AG04450 (cell line): ENCODE measurements around the gene STXBP5. TPM values are rescaled to one million over a fixed set of nuclear protein-coding genes. Genes with fewer than 3 reads are reported as not detected.

Experiments
- CTCF ChIA-PET: fragments of 300-600, 350-600 bp; formaldehyde crosslinking; extraction: SDS; loops from one replicate; lab custom pipeline; 2022; ENCODE audit warnings: antibody characterized with exemption, inconsistent platforms; lab: Charles Lee
- POLR2A ChIA-PET: fragments of 350-600 bp; formaldehyde crosslinking; extraction: SDS; loops from one replicate; lab custom pipeline; 2021; ENCODE audit warnings: antibody characterized with exemption, inconsistent platforms; lab: Yijun Ruan, JAX
- DNase-seq: peaks from one replicate; pipeline ENCODE4 v3.0.0-alpha.2; 2011; ENCODE audit warnings: low read depth, low spot score
- H3K27ac ChIP-seq: one replicate; pipeline ENCODE4 v1.5.1; 2012; ENCODE audit warnings: low read depth, low read length, control low read depth
- H3K27me3 ChIP-seq: one replicate; pipeline ENCODE4 v1.6.0; 2012; ENCODE audit warnings: low read length; ENCODE audit not compliant: control insufficient read depth, insufficient read depth
- H3K4me3 ChIP-seq: 2 replicates; pipeline ENCODE4 v1.5.1; 2011; ENCODE audit warnings: mild to moderate bottlenecking, low read depth, low read length, control low read depth
- H3K9me3 ChIP-seq: 2 replicates; pipeline ENCODE4 v1.5.1; 2012; ENCODE audit warnings: low read length; ENCODE audit not compliant: control insufficient read depth, insufficient read depth
- polyA plus RNA-seq: library from polyadenylated mRNA; depleted of rRNA; stranded (reverse); fragments of >200 nt; gene quantifications from 2 replicates; pipeline ENCODE4 v1.2.3, GENCODE V29; 2011
- TF ChIP-seq, protein P1 (sequence below): IDR thresholded peaks from 2 replicates; pipeline ENCODE4 v1.5.1; 2011; ENCODE audit warnings: low read depth, low read length, control low read depth, inconsistent platforms

STXBP5 gene
- polyA plus RNA-seq, 1 experiment, result 40.0 TPM

DNA sequence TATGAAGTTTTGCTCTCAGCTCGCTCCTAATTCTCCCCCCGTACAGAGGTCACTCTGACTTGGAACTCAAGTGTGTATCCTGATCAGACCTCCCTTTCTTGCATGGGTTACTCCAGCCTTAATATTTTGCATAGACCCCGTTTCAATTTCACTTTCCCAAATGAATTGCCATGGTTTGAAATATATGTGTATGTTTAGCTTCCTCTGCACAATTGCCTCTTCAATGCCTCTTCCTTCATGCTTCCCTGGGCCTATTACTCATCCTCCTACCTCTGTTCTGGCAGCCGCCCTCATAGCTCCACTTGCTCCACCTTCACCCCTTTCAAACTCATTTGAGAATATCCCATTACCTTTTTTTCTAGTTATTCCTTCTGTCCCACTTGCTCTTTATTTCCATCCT lies 214.3 kb downstream of the STXBP5 start:
- CTCF ChIA-PET, result no interaction called here
- Histone ChIP-seq H3K4me3 (no peak overlapping the region), H3K9me3 (peaks cover 5% of the 10 kb centered on the region; the same call in 1 of the 2 replicates), H3K27me3 (no peaks in the 10 kb centered on the region), H3K27ac (no peak overlapping the region)
- DNase-seq, result no peak
- POLR2A ChIA-PET, result no interaction called here
- TF ChIP-seq, protein P1, sequence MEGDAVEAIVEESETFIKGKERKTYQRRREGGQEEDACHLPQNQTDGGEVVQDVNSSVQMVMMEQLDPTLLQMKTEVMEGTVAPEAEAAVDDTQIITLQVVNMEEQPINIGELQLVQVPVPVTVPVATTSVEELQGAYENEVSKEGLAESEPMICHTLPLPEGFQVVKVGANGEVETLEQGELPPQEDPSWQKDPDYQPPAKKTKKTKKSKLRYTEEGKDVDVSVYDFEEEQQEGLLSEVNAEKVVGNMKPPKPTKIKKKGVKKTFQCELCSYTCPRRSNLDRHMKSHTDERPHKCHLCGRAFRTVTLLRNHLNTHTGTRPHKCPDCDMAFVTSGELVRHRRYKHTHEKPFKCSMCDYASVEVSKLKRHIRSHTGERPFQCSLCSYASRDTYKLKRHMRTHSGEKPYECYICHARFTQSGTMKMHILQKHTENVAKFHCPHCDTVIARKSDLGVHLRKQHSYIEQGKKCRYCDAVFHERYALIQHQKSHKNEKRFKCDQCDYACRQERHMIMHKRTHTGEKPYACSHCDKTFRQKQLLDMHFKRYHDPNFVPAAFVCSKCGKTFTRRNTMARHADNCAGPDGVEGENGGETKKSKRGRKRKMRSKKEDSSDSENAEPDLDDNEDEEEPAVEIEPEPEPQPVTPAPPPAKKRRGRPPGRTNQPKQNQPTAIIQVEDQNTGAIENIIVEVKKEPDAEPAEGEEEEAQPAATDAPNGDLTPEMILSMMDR, result no peak

DNA sequence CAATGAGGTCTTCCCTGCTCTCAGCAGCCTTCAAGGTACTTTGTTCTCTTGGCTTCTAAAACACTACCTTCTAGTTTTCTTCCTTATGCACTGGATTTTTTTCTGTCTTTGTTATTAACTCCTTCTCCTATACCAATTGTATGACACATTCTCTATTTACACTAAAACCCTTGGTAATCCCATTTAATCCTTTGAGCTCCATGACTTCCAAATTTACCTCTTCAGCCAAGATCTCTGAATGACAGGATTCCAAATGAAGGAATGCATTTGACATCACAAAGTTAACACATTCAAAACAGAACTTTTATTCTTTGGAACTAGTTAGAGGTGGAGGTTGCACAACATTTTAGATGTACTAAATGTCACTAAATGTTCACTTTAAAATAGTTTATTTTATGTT lies 217.7 kb downstream of the STXBP5 start:
- ChIA-PET POLR2A (no interaction called here), CTCF (no interaction called here)
- Histone ChIP-seq H3K27ac (no peak overlapping the region), H3K27me3 (no peaks in the 10 kb centered on the region), H3K9me3 (peaks cover 5% of the 10 kb centered on the region; the same call in 1 of the 2 replicates), H3K4me3 (no peak overlapping the region)
- TF ChIP-seq, protein P1, result no peak
- DNase-seq, result no peak

DNA sequence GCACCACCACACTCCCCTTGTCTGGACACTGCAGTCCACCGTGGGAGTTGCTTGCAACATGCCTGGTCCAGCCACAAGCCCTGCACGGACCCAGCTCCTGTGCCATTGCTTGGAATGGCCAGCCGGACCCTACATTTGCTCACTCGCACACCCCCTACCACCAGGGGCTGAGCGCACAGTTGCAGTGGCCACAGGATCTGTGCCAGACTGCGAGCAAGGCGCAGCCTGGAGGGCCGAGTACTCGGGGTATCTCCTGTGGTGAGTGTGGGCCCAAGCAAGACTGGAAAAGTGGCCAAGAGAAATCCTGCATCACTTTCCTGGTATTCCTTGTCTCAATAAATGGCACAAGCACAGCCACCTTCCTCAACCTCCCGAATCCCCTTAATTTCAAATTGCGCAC lies 218.9 kb downstream of the STXBP5 start:
- CTCF ChIA-PET, result no interaction called here
- no peak overlapping the region for H3K27ac ChIP-seq
- no peak overlapping the region for H3K4me3 ChIP-seq
- TF ChIP-seq, protein P1, result no peak
- POLR2A ChIA-PET, result no interaction called here
- no peak for DNase-seq
- H3K9me3 ChIP-seq, result peaks cover 5% of the 10 kb centered on the region; the same call in 1 of the 2 replicates
- no peaks in the 10 kb centered on the region for H3K27me3 ChIP-seq

DNA sequence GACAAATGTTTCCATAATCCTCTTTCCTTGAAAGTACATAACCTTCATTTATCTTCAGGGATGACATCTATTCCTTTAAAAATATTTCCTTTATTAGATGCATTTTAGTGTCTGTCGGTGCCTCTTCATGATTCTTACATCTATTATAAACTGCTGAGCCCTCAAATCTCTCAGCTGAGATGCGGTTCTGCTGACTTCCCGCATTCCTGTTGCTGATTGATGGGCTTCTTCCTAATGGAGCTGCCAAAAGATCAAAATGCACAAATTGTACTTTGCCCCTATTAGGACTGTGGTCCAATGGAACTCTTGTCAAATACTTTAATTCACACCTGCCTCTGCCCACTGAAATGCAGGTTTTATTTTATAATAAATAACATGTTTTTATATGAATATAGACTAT lies 225.6 kb downstream of the STXBP5 start:
- no peak overlapping the region for H3K27ac ChIP-seq
- DNase-seq, result no peak

DNA sequence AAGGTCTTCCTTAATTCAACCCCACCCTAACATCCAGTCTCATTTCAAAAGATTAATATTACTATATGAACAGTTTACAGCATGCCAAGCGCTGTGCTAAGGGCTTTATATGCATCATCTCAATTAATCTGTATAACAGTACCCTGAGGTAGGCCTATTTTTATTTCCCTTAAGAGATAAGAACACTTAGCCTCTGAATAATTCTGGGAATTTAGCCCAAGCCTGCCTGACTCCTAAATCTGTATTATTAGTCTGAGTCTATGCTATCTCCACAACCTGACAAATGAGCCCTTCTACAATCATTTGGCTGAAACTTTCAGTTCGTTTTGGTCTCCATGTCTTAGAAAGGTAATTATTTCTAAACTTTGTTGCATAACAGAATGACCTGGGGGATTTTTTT lies 226.6 kb downstream of the STXBP5 start:
- Histone ChIP-seq H3K27ac (no peak overlapping the region), H3K27me3 (peaks cover 2% of the 10 kb centered on the region), H3K4me3 (no peak overlapping the region), H3K9me3 (no peaks in the 10 kb centered on the region)
- TF ChIP-seq, protein P1, result no peak
- ChIA-PET POLR2A (no interaction called here), CTCF (interaction anchor here (0.7 kb wide), 1 partner anchor 1384 kb away, joined by 5 read pairs; no protein-coding TSS in a partner anchor)
- DNase-seq, result no peak

More for the DNA sequence above, 225.6 kb downstream of the STXBP5 start:
- peaks cover 2% of the 10 kb centered on the region for H3K27me3 ChIP-seq
- ChIA-PET CTCF (no interaction called here), POLR2A (no interaction called here)
- no peaks in the 10 kb centered on the region for H3K9me3 ChIP-seq
- H3K4me3 ChIP-seq, result no peak overlapping the region
- TF ChIP-seq, protein P1, result no peak
